OCI-LY7 (cell line): ENCODE measurements around the gene OTUD3. TPM values are rescaled to one million over a fixed set of nuclear protein-coding genes. Genes with fewer than 3 reads are reported as not detected.

Source experiments
- BruUV-seq: library from RNA; stranded (reverse); fragments of 400-500 nt; replicated peaks from 2 replicates; lab custom pipeline; 2021; lab: Mats Ljungman, UMichigan
- CTCF ChIA-PET: fragments of 300-600 bp; sonication (Branson Sonifier 250); formaldehyde crosslinking; loops from one replicate; lab custom pipeline; 2022; ENCODE audit warnings: antibody characterized with exemption; ENCODE audit not compliant: unreplicated experiment; lab: Charles Lee
- POLR2A ChIA-PET: fragments of 300-600 bp; sonication (Branson Sonifier 250); formaldehyde crosslinking; loops from one replicate; lab custom pipeline; 2022; ENCODE audit warnings: antibody characterized with exemption; lab: Charles Lee
- DNase-seq: peaks from one replicate; pipeline ENCODE4 v3.0.0-alpha.2; 2015; ENCODE audit warnings: low spot score
- H2AFZ ChIP-seq: fragments of 200-600 bp; sonication (generic), shearing (Covaris generic); 2 replicates; pipeline ENCODE4 v1.6.1; 2014; ENCODE audit warnings: mild to moderate bottlenecking, antibody characterized with exemption, low read length, moderate library complexity
- H3K27ac ChIP-seq: fragments of 200-600 bp; sonication (generic); 2 replicates; pipeline ENCODE4 v1.5.1; 2014; ENCODE audit warnings: mixed run types, low read depth, mild to moderate bottlenecking, moderate library complexity, low read length, inconsistent platforms; ENCODE audit not compliant: poor library complexity, severe bottlenecking
- H3K36me3 ChIP-seq: fragments of 200-600 bp; sonication (generic); 2 replicates; pipeline ENCODE4 v1.6.1; 2014; ENCODE audit warnings: mild to moderate bottlenecking, antibody characterized with exemption, low read length, moderate library complexity, mixed read lengths; ENCODE audit not compliant: insufficient read depth
- H3K4me1 ChIP-seq: fragments of 200-600 bp; sonication (generic); 2 replicates; pipeline ENCODE4 v1.5.1; 2014; ENCODE audit warnings: mild to moderate bottlenecking, low read length; ENCODE audit not compliant: insufficient read depth, poor library complexity, severe bottlenecking
- H3K4me2 ChIP-seq: fragments of 200-600 bp; sonication (generic); 2 replicates; pipeline ENCODE4 v1.6.1; 2014; ENCODE audit warnings: mild to moderate bottlenecking, low read length
- H3K4me3 ChIP-seq: fragments of 200-600 bp; sonication (generic); 2 replicates; pipeline ENCODE4 v1.5.1; 2014; ENCODE audit warnings: mild to moderate bottlenecking, low read depth, low read length; ENCODE audit not compliant: poor library complexity, severe bottlenecking
- H3K79me2 ChIP-seq: fragments of 200-600 bp; sonication (generic); 2 replicates; pipeline ENCODE4 v1.6.1; 2016; ENCODE audit warnings: low read depth, mild to moderate bottlenecking, low read length, moderate library complexity, mixed read lengths; ENCODE audit not compliant: insufficient read depth
- H3K9me2 ChIP-seq: fragments of 200-600 bp; sonication (generic); 2 replicates; pipeline ENCODE4 v1.6.1; 2016; ENCODE audit warnings: mild to moderate bottlenecking, low read length, mixed read lengths; ENCODE audit not compliant: insufficient read depth
- H3K9me3 ChIP-seq: fragments of 200-600 bp; sonication (generic); 2 replicates; pipeline ENCODE4 v1.6.1; 2014; ENCODE audit warnings: mild to moderate bottlenecking, mixed run types, low read length, mixed read lengths
- H4K20me1 ChIP-seq: fragments of 200-600 bp; sonication (generic); 2 replicates; pipeline ENCODE4 v1.6.1; 2014; ENCODE audit warnings: mild to moderate bottlenecking, antibody characterized with exemption, low read length, moderate library complexity, mixed read lengths; ENCODE audit not compliant: insufficient read depth
- CTCF ChIP-seq: fragments of 200-600 bp; sonication (generic); conservative IDR thresholded peaks from 2 replicates; pipeline ENCODE4 v1.5.1; 2014; ENCODE audit warnings: mild to moderate bottlenecking, antibody characterized with exemption, low read length, moderate library complexity, mixed read lengths
- EZH2phosphoT487 ChIP-seq: fragments of 200-600 bp; sonication (generic); IDR thresholded peaks from 2 replicates; pipeline ENCODE4 v1.6.1; 2018; ENCODE audit warnings: low read depth, borderline replicate concordance, mild to moderate bottlenecking, mixed run types, antibody characterized with exemption, low read length, moderate library complexity, mixed read lengths
- intact Hi-C: fragments of 100-400 bp; cut with micrococcal nuclease; formaldehyde crosslinking; loops from one replicate; pipeline ENCODE4 v1.10.0; 2022; ENCODE audit not compliant: unreplicated experiment
- total RNA-seq, 2 experiments: library from RNA; depleted of rRNA in 1 of 2; stranded (reverse); fragments of >200 nt in 1 of 2; shearing (Covaris generic) in 1 of 2; gene quantifications; 2 replicates each; pipeline ENCODE4 v1.2.3, GENCODE V29; 2014 to 2022

OTUD3 gene
- total RNA-seq, 2 experiments from 2014 or later = 7.3 to 14.7 TPM

- ChIA-PET POLR2A (interaction anchor here (0.7 kb wide), 1 partner anchor 12 kb away, joined by 3 read pairs; no protein-coding TSS in a partner anchor), CTCF (no interaction called here)
- no peaks in the 10 kb centered on the region for H3K4me1 ChIP-seq
- no peaks in the 10 kb centered on the region for H3K9me2 ChIP-seq
- no peaks in the 10 kb centered on the region for H3K79me2 ChIP-seq
- no peaks in the 10 kb centered on the region for H4K20me1 ChIP-seq
- BruUV-seq = no TSS peak
- intact Hi-C loops = no loop called here
- no peak overlapping the region for H3K27ac ChIP-seq
- H3K36me3 ChIP-seq = no peaks in the 10 kb centered on the region
- no peak overlapping the region for H2AFZ ChIP-seq
- H3K4me2 ChIP-seq = no peak overlapping the region
- DNase-seq = no peak
- TF ChIP-seq CTCF = no peak
- no peak for TF ChIP-seq EZH2phosphoT487
- H3K4me3 ChIP-seq = no peak overlapping the region
- no peaks in the 10 kb centered on the region for H3K9me3 ChIP-seq
Observed at GRCh38 chr1:19850214-19850613, 32.0 kb upstream of the OTUD3 start.

GRCh38 chr1:19852036-19852435 lies 30.2 kb upstream of the OTUD3 start:
- Histone ChIP-seq H2AFZ (no peak overlapping the region), H3K9me3 (no peaks in the 10 kb centered on the region), H3K9me2 (no peaks in the 10 kb centered on the region), H3K4me2 (no peak overlapping the region), H3K4me3 (no peak overlapping the region), H3K27ac (no peak overlapping the region), H4K20me1 (no peaks in the 10 kb centered on the region), H3K36me3 (no peaks in the 10 kb centered on the region), H3K4me1 (no peaks in the 10 kb centered on the region), H3K79me2 (no peaks in the 10 kb centered on the region)
- TF ChIP-seq CTCF (no peak), EZH2phosphoT487 (no peak)
- intact Hi-C loops = no loop called here
- ChIA-PET CTCF (no interaction called here), POLR2A (interaction anchor here (0.7 kb wide), 1 partner anchor 65 kb away, joined by 3 read pairs; no protein-coding TSS in a partner anchor)
- DNase-seq = no peak
- no TSS peak for BruUV-seq

- H3K4me3 ChIP-seq = no peak overlapping the region
- BruUV-seq = no TSS peak
- no peak overlapping the region for H3K27ac ChIP-seq
- POLR2A ChIA-PET = no interaction called here
- no peak for DNase-seq
- no peaks in the 10 kb centered on the region for H3K36me3 ChIP-seq
- intact Hi-C loops = no loop called here
- H4K20me1 ChIP-seq = no peaks in the 10 kb centered on the region
- CTCF ChIA-PET = no interaction called here
- no peaks in the 10 kb centered on the region for H3K9me2 ChIP-seq
- no peak overlapping the region for H3K4me2 ChIP-seq
- no peaks in the 10 kb centered on the region for H3K79me2 ChIP-seq
- H2AFZ ChIP-seq = no peak overlapping the region
- H3K4me1 ChIP-seq = no peaks in the 10 kb centered on the region
- no peak for TF ChIP-seq EZH2phosphoT487
- TF ChIP-seq CTCF = no peak
- no peaks in the 10 kb centered on the region for H3K9me3 ChIP-seq
Observed at GRCh38 chr1:19854866-19855265, 27.3 kb upstream of the OTUD3 start.
